Measurements from ENCODE around the gene CIDEB.

GRCh38 chr14:24285351-24285750 lies 22.4 kb downstream of the CIDEB start:
- TF ChIP-seq EZH2 (IDR thresholded peaks at IDR 0.05; ENCODE audit: borderline replicate concordance, low read depth, low read length, poor library complexity, severe bottlenecking) (no peak), CTCF (conservative IDR thresholded peaks at IDR 0.05; ENCODE audit: low read depth, low read length) (no peak)

Data from A673 (cell line).